ENCODE data around the gene URM1. TPM values are rescaled to one million over a fixed set of nuclear protein-coding genes. Genes with fewer than 3 reads are reported as not detected.

Gene URM1
- total RNA-seq, 1 experiment from 2014 or later = 46.6 TPM

DNA sequence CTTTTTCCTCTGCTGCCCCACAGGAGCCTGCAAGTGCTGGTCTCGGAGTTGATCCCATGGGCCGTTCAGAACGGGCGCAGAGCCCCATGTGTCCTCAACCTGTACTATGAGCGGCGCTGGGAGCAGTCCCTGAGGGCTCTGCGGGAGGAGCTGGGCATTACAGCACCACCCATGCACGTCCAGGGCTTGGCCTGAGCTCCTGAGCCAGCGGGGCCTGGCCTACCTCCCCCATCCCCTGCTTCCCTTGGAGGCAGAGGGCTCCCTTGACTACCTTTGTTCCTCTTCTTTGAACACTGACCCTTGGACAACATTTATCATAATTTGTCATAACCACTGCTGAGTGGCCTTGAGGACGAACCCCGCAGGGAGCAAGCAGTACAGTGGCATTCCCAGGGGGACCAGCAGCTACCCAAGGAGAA is 37.7 kb upstream of the URM1 start:
- Histone ChIP-seq H3K79me1 (ENCODE audit: insufficient read depth, low read depth, low read length, poor library complexity, severe bottlenecking) (no peaks in the 10 kb centered on the region), H3K14ac (ENCODE audit: insufficient read depth, low read length) (no peak overlapping the region), H4K8ac (replicated peaks; ENCODE audit: insufficient read length, low read depth, low read length) (no peak overlapping the region), H3K56ac (ENCODE audit: insufficient read length, low read depth, low read length) (no peak overlapping the region), H2BK15ac (ENCODE audit: low read depth, low read length) (no peak overlapping the region), H3K27me3 (ENCODE audit: insufficient read depth, low read length) (no peaks in the 10 kb centered on the region), H3K9me3 (ENCODE audit: control insufficient read depth, low read depth, low read length) (no peaks in the 10 kb centered on the region), H2BK5ac (ENCODE audit: insufficient read length, low read length) (no peak overlapping the region), H3K4me1 (ENCODE audit: insufficient read depth, low read length) (no peaks in the 10 kb centered on the region), H3K18ac (ENCODE audit: insufficient read length, low read depth, low read length) (no peak overlapping the region), H4K5ac (ENCODE audit: insufficient read length, low read depth, low read length) (no peak overlapping the region), H2BK120ac (ENCODE audit: low read depth, low read length, poor library complexity, severe bottlenecking) (no peak overlapping the region), H2BK12ac (ENCODE audit: insufficient read length, low read depth, low read length) (no peak overlapping the region), H2AFZ (ENCODE audit: low read length) (no peak overlapping the region), H2BK20ac (ENCODE audit: low read depth, low read length, poor library complexity, severe bottlenecking) (no peak overlapping the region), H3K23me2 (ENCODE audit: insufficient read length, low read depth, low read length, poor library complexity, severe bottlenecking) (no peaks in the 10 kb centered on the region), H3K23ac (ENCODE audit: insufficient read length, low read depth, low read length) (no peak overlapping the region), H3K27ac (ENCODE audit: insufficient read length, low read depth, low read length) (no peak overlapping the region), H3K79me2 (ENCODE audit: insufficient read depth, low read length) (no peaks in the 10 kb centered on the region), H3K4ac (ENCODE audit: low read depth, low read length) (no peak overlapping the region), H3K4me2 (ENCODE audit: insufficient read depth, insufficient read length, low read length) (no peak overlapping the region), H3T11ph (ENCODE audit: low read length) (no peak overlapping the region), H4K20me1 (ENCODE audit: control insufficient read depth, insufficient read depth, insufficient read length) (no peaks in the 10 kb centered on the region), H3K9ac (ENCODE audit: extremely low read depth, insufficient read length, low read length) (no peak overlapping the region), H4K91ac (ENCODE audit: insufficient read length, low read depth, low read length) (no peak overlapping the region), H2AK5ac (ENCODE audit: insufficient read length, low read length) (no peak overlapping the region)
- H3K27me3 Mint-ChIP-seq (ENCODE audit: low read depth) = no peaks in the 10 kb centered on the region
- no peak for DNase-seq
- no peaks in the 10 kb centered on the region for H3K9me3 Mint-ChIP-seq
- peaks cover 0 to 13% (median 4%) of the 10 kb centered on the region in 3 experiments; a peak in 3 of 7 replicates for H3K36me3 Mint-ChIP-seq (ENCODE audit: insufficient read depth in 1 of 3, low read depth in 3 of 3)
- H3K27ac Mint-ChIP-seq = no peak overlapping the region; a peak in 1 of 7 replicates
- H3K4me1 Mint-ChIP-seq = no peaks in the 10 kb centered on the region
- TF ChIP-seq, protein P1, sequence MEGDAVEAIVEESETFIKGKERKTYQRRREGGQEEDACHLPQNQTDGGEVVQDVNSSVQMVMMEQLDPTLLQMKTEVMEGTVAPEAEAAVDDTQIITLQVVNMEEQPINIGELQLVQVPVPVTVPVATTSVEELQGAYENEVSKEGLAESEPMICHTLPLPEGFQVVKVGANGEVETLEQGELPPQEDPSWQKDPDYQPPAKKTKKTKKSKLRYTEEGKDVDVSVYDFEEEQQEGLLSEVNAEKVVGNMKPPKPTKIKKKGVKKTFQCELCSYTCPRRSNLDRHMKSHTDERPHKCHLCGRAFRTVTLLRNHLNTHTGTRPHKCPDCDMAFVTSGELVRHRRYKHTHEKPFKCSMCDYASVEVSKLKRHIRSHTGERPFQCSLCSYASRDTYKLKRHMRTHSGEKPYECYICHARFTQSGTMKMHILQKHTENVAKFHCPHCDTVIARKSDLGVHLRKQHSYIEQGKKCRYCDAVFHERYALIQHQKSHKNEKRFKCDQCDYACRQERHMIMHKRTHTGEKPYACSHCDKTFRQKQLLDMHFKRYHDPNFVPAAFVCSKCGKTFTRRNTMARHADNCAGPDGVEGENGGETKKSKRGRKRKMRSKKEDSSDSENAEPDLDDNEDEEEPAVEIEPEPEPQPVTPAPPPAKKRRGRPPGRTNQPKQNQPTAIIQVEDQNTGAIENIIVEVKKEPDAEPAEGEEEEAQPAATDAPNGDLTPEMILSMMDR (conservative IDR thresholded peaks at IDR 0.05) = no peak
- H3K4me3 Mint-ChIP-seq = no peak overlapping the region
- no CpG with 5 or more reads among the region's 11 CpGs for WGBS (ENCODE audit: extremely low coverage, insufficient read length, low lambda C conversion rate)

Data from H9 (cell line).